Neuron (in vitro differentiated cells): ENCODE results near the gene SIM1.

Experiments used
- H2AFZ ChIP-seq: one replicate; pipeline ENCODE4 v1.6.1; 2013; ENCODE audit warnings: low read depth, mild to moderate bottlenecking, inconsistent platforms, low read length, moderate library complexity
- H3K27me3 ChIP-seq: one replicate; pipeline ENCODE4 v1.6.1; 2013; ENCODE audit warnings: low read length; ENCODE audit not compliant: insufficient read depth
- H3K36me3 ChIP-seq: one replicate; pipeline ENCODE4 v1.6.1; 2013; ENCODE audit warnings: low read length; ENCODE audit not compliant: insufficient read depth
- H3K4me1 ChIP-seq: one replicate; pipeline ENCODE4 v1.6.1; 2013; ENCODE audit warnings: low read length; ENCODE audit not compliant: insufficient read depth
- H3K4me3 ChIP-seq: 2 replicates; pipeline ENCODE4 v1.5.1; 2013; ENCODE audit warnings: mild to moderate bottlenecking, low read length, moderate library complexity
- H3K9me3 ChIP-seq: one replicate; pipeline ENCODE4 v1.6.1; 2013; ENCODE audit warnings: low read length

The SIM1 gene

GRCh38 chr6:100342830-100343229 lies 121.9 kb downstream of the SIM1 start:
- Histone ChIP-seq H3K9me3 (no peaks in the 10 kb centered on the region), H3K27me3 (no peaks in the 10 kb centered on the region), H3K4me1 (no peaks in the 10 kb centered on the region), H3K36me3 (no peaks in the 10 kb centered on the region), H3K4me3 (no peak overlapping the region), H2AFZ (no peak overlapping the region)

GRCh38 chr6:100339574-100340255 lies 125.0 kb downstream of the SIM1 start:
- no peaks in the 10 kb centered on the region for H3K36me3 ChIP-seq
- no peak overlapping the region for H2AFZ ChIP-seq
- H3K27me3 ChIP-seq, result no peaks in the 10 kb centered on the region
- no peak overlapping the region for H3K4me3 ChIP-seq
- H3K4me1 ChIP-seq, result no peaks in the 10 kb centered on the region
- H3K9me3 ChIP-seq, result no peaks in the 10 kb centered on the region

GRCh38 chr6:100338090-100338489 lies 126.6 kb downstream of the SIM1 start:
- Histone ChIP-seq H3K4me3 (no peak overlapping the region), H2AFZ (no peak overlapping the region), H3K4me1 (no peaks in the 10 kb centered on the region), H3K27me3 (no peaks in the 10 kb centered on the region), H3K9me3 (no peaks in the 10 kb centered on the region), H3K36me3 (no peaks in the 10 kb centered on the region)

- H2AFZ ChIP-seq, result no peak overlapping the region
- no peaks in the 10 kb centered on the region for H3K9me3 ChIP-seq
- no peaks in the 10 kb centered on the region for H3K27me3 ChIP-seq
- H3K36me3 ChIP-seq, result no peaks in the 10 kb centered on the region
- no peaks in the 10 kb centered on the region for H3K4me1 ChIP-seq
- H3K4me3 ChIP-seq, result no peak overlapping the region
Measured at GRCh38 chr6:100336876-100337275, 127.8 kb downstream of the SIM1 start.

GRCh38 chr6:100335991-100336390 lies 128.7 kb downstream of the SIM1 start:
- Histone ChIP-seq H3K36me3 (no peaks in the 10 kb centered on the region), H2AFZ (no peak overlapping the region), H3K9me3 (no peaks in the 10 kb centered on the region)

More at GRCh38 chr6:100335991-100336390, 128.7 kb downstream of the SIM1 start:
- H3K27me3 ChIP-seq, result no peaks in the 10 kb centered on the region
- H3K4me1 ChIP-seq, result no peaks in the 10 kb centered on the region
- no peak overlapping the region for H3K4me3 ChIP-seq
